Activated CD4-positive, CD25-positive, alpha-beta regulatory T cell treated with anti-CD3 and anti-CD28 coated beads, Interleukin-2, amount 50 U/mL, for 24 hours (primary cell): ENCODE measurements around the gene SS18.
A peak's percentile ranks its signal among the peaks of the same experiment; 100 is the strongest.
"Not testable (repeated sequence)": the region's sequence is repeated elsewhere in the genome, so short reads cannot be mapped to it uniquely, and the experiment has no call there.

ENCODE experiments used
- ATAC-seq, 2 donors: fragments of 150-1000 bp; cut with Tn5 transposase; one replicate each; pipeline ENCODE4 v1.10.0; 2021; ENCODE audit warnings: mild to moderate bottlenecking in 1 of 2, moderate library complexity in 1 of 2

Gene SS18

GRCh38 chr18:26090130-26091046, at the start of gene SS18:
SS18 (minus strand) TSS chr18:26090613; CDS start chr18:26090569, 44 bp downstream.
- ATAC-seq: peak; percentile 83 to 84

GRCh38 chr18:26135548-26135947, 45.1 kb upstream of the SS18 start:
- no peak for ATAC-seq

- no peak for ATAC-seq
Measured at GRCh38 chr18:26134107-26134506, 43.7 kb upstream of the SS18 start.

GRCh38 chr18:26133652-26134051, 43.2 kb upstream of the SS18 start, which contains the start of gene PSMA8:
PSMA8 (plus strand) TSS chr18:26133869; CDS start chr18:26133966, 97 bp downstream.
- ATAC-seq: peak; percentile 75 to 77

- ATAC-seq: not testable (repeated sequence)
Measured at GRCh38 chr18:26128192-26128591, 37.8 kb upstream of the SS18 start.

GRCh38 chr18:26127786-26128185, 37.4 kb upstream of the SS18 start:
- ATAC-seq: no peak

GRCh38 chr18:26121994-26122393, 31.6 kb upstream of the SS18 start:
- not testable (repeated sequence) for ATAC-seq

GRCh38 chr18:26121476-26121875, 31.1 kb upstream of the SS18 start:
- ATAC-seq: no peak

- no peak for ATAC-seq
Measured at GRCh38 chr18:26119246-26119645, 28.8 kb upstream of the SS18 start.

- no peak for ATAC-seq
Measured at GRCh38 chr18:26104035-26104434, 13.6 kb upstream of the SS18 start.

GRCh38 chr18:26103579-26103978, 13.2 kb upstream of the SS18 start:
- no peak for ATAC-seq

- ATAC-seq: no peak
Measured at GRCh38 chr18:26097563-26097962, 7.2 kb upstream of the SS18 start.

- ATAC-seq: no peak
Measured at GRCh38 chr18:26096852-26097251, 6.4 kb upstream of the SS18 start.

- ATAC-seq: peak; percentile 39 to 42
Measured at GRCh38 chr18:26091047-26091630, 726 bp upstream of the SS18 start.

GRCh38 chr18:26089293-26090129, 902 bp downstream of the SS18 start:
- ATAC-seq: no peak

GRCh38 chr18:26088487-26088886, 1.9 kb downstream of the SS18 start:
- ATAC-seq: no peak

- ATAC-seq: no peak
Measured at GRCh38 chr18:26086959-26087358, 3.5 kb downstream of the SS18 start.

GRCh38 chr18:26085056-26085455, 5.4 kb downstream of the SS18 start:
- no peak for ATAC-seq

GRCh38 chr18:26083099-26083498, 7.3 kb downstream of the SS18 start:
- no peak for ATAC-seq

GRCh38 chr18:26082475-26082874, 7.9 kb downstream of the SS18 start:
- no peak for ATAC-seq

GRCh38 chr18:26074246-26074645, 16.2 kb downstream of the SS18 start:
- ATAC-seq: no peak

- no peak for ATAC-seq
Measured at GRCh38 chr18:26073758-26074157, 16.7 kb downstream of the SS18 start.

GRCh38 chr18:26071725-26072124, 18.7 kb downstream of the SS18 start:
- ATAC-seq: no peak
